Esophagus muscularis mucosa (tissue), 4 donors: ENCODE data around the gene SASS6. TPM values are rescaled to one million over a fixed set of nuclear protein-coding genes. Genes with fewer than 3 reads are reported as not detected.

Experiments used
- DNase-seq: peaks from one replicate; pipeline ENCODE4 v3.0.0-alpha.2; 2017; ENCODE audit errors: extremely low spot score
- H3K27ac ChIP-seq, 4 donors: fragments of 200-600 bp; sonication (generic); replicated peaks in 1 of 4; 1 replicate in 3 of 4; 2 replicates in 1 of 4; pipeline ENCODE4 v1.5.1; 2016 to 2019; ENCODE audit warnings: mild to moderate bottlenecking in 1 of 4
- H3K27me3 ChIP-seq, 4 donors: fragments of 200-600 bp; sonication (generic); one replicate each; pipeline versions ENCODE4 v1.5.1 to v1.6.0; 2016 to 2019
- H3K36me3 ChIP-seq, 4 donors: fragments of 200-600 bp; sonication (generic); one replicate each; pipeline ENCODE4 v1.5.1; 2016 to 2019
- H3K4me1 ChIP-seq, 4 donors: fragments of 200-600 bp; sonication (generic); one replicate each; pipeline ENCODE4 v1.5.1; 2016 to 2019
- H3K4me3 ChIP-seq, 4 donors: fragments of 200-600 bp; sonication (generic); 1 replicate in 2 of 4; 2 replicates in 2 of 4; pipeline ENCODE4 v1.5.1; 2016 to 2019; ENCODE audit warnings: mild to moderate bottlenecking in 4 of 4, moderate library complexity in 1 of 4
- H3K9me3 ChIP-seq, 4 donors: fragments of 200-600 bp; sonication (generic); 1 replicate in 3 of 4; 2 replicates in 1 of 4; pipeline ENCODE4 v1.5.1; 2016 to 2019
- EP300 ChIP-seq: sonication (generic); formaldehyde crosslinking; IDR thresholded peaks from one replicate; pipeline ENCODE4 v1.6.1; 2017; ENCODE audit warnings: antibody characterized with exemption
- POLR2A ChIP-seq: fragments of 450-650 bp; IDR thresholded peaks from one replicate; pipeline ENCODE4 v1.6.1; 2017; ENCODE audit warnings: antibody characterized with exemption, moderate library complexity, mild to moderate bottlenecking, low read depth
- POLR2AphosphoS5 ChIP-seq, 2 donors: sonication (generic); formaldehyde crosslinking; IDR thresholded peaks; one replicate each; pipeline ENCODE4 v1.6.1; 2017; ENCODE audit warnings: antibody characterized with exemption in 2 of 2
- WGBS: methylation state at CpG from one replicate; pipeline ENCODE4 v1.1.5; 2018; 5-methylcytosine and 5-hydroxymethylcytosine counted together
- intact Hi-C: fragments of 100-400 bp; cut with DNase I; formaldehyde crosslinking; loops from one replicate; pipeline ENCODE4 v1.15.1; 2023
- total RNA-seq, 4 donors: library from RNA; depleted of rRNA; stranded (reverse); fragments of >200 nt; gene quantifications; one replicate each; pipeline versions ENCODE4 v1.1.0 to v1.2.1, GENCODE V29; 2016
- TF ChIP-seq, protein P1 (sequence below), 3 experiments: fragments of 200-600 bp in 2 of 3; fragments of 450-650 bp in 1 of 3; sonication (generic) in 2 of 3; IDR thresholded peaks; one replicate each; pipeline ENCODE4 v1.5.1; 2017 to 2019; ENCODE audit warnings: antibody characterized with exemption in 3 of 3, mild to moderate bottlenecking in 2 of 3, moderate library complexity in 1 of 3

The SASS6 gene
- total RNA-seq, 4 donors from 2014 or later, result 1.2 to 3.0 (median 2.4) TPM

DNA sequence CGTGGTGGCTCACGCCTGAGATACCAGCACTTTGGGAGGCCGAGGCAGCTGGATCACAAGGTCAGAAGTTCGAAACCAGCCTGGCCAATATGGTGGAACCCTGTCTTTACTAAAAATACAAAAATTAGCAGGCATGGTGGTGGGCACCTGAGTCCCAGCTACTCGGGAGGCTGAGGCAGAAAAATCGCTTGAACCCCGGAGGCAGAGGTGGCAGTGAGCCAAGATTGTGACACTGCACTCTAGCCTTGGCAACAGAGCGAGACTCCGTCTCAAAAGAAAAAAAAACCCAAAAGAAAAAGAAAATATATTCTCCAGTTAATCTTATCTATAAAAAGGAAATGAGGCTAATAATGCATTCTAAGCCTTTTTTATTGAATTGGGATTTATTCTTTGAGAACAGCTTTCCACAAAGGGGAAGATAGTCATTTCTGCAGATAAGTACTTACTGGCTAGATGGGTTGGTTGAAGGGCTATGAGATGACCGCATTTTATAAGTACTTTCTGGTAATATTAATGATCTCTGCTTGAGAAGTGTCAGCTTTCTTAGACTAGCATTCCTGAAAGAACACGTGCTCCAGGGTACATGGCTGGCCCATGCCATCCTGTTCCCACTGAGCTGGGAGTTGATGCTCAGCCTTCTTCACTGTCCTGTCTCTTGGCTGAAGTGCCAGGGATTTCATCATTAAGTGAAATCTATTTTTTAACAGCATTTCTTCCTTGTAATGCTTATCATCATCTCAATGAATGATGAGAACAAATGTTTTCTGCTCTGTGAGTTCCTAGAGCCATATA, 57.9 kb downstream of the SASS6 start:
- no peak overlapping the region for H3K4me3 ChIP-seq
- H3K27ac ChIP-seq, result no peak overlapping the region
- H3K4me1 ChIP-seq, result peaks cover 0 to 6% (median 0%) of the 10 kb centered on the region in 4 donors
- intact Hi-C loops, result no loop called here
- H3K9me3 ChIP-seq, result no peaks in the 10 kb centered on the region
- peaks cover 11 to 89% (median 63%) of the 10 kb centered on the region in 4 donors for H3K36me3 ChIP-seq
- DNase-seq, result no peak
- H3K27me3 ChIP-seq, result no peaks in the 10 kb centered on the region
- 90% methylated on average over 11 of the region's 11 CpGs for WGBS
- TF ChIP-seq EP300 (no peak), POLR2AphosphoS5 (IDR thresholded peaks at IDR 0.05) (no peak), POLR2A (no peak)
- TF ChIP-seq, protein P1, sequence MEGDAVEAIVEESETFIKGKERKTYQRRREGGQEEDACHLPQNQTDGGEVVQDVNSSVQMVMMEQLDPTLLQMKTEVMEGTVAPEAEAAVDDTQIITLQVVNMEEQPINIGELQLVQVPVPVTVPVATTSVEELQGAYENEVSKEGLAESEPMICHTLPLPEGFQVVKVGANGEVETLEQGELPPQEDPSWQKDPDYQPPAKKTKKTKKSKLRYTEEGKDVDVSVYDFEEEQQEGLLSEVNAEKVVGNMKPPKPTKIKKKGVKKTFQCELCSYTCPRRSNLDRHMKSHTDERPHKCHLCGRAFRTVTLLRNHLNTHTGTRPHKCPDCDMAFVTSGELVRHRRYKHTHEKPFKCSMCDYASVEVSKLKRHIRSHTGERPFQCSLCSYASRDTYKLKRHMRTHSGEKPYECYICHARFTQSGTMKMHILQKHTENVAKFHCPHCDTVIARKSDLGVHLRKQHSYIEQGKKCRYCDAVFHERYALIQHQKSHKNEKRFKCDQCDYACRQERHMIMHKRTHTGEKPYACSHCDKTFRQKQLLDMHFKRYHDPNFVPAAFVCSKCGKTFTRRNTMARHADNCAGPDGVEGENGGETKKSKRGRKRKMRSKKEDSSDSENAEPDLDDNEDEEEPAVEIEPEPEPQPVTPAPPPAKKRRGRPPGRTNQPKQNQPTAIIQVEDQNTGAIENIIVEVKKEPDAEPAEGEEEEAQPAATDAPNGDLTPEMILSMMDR (IDR thresholded peaks at IDR 0.05), result no peak

DNA sequence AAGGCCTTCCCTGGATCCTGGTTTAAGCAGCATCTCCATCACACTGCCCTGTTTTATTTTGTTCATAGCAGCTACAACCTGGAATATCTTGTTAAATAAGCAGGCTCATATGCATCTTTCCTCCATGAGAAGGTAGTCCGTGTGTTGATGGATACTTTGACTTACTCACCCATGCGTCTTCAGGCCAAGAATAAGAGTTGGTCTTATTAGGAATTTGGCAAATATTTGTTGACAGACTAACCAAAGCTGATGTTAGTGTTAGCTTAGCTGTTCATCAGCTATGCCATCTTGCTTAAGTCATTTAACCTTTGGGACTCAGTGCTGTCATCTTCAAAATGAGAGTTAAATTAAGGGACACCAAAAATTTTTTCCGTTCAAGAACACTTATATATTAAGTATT, 59.2 kb downstream of the SASS6 start:
- Histone ChIP-seq H3K4me1 (peaks cover 0 to 6% (median 0%) of the 10 kb centered on the region in 4 donors), H3K27ac (no peak overlapping the region), H3K9me3 (no peaks in the 10 kb centered on the region), H3K36me3 (peaks cover 17 to 89% (median 63%) of the 10 kb centered on the region in 4 donors), H3K27me3 (no peaks in the 10 kb centered on the region), H3K4me3 (no peak overlapping the region)
- no peak for DNase-seq
- intact Hi-C loops, result no loop called here
- 97% methylated on average over 3 of the region's 3 CpGs for WGBS
- TF ChIP-seq POLR2A (no peak), EP300 (no peak), POLR2AphosphoS5 (IDR thresholded peaks at IDR 0.05) (no peak)
- TF ChIP-seq, protein P1 (IDR thresholded peaks at IDR 0.05), result no peak

DNA sequence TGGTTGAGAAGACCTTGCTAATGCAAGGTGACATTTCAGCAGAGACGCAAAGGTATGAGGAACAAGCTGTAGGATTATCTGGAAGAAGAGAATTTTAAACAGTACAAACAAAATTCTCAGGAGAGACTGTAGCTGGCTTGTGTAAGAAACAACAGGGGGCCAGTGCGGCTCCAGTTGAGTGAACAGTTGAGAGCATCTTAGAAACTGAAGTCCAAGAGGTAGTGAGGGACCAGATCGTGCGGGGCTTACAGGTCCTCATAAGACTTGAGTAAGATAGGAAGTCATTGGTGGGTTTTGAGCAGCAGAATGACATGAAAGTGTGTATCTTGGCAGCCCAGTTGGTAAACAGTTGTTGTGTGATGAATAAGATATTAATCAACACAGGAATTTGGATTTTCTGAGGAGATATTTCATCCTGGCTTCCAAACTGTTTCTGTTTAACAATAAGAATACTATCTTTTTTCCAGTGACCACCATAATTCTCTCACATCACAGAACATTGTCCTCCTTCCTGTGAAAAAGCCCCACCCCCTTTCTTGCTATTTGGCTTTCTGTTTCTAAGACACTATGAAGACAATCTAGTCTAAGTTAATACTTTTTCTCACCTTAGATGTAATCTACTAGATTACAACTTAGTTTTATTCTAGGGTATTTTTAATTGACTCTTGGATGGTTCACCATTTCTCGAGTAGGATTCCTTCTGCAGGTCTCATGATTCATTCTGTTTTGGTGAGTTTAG, 62.4 kb downstream of the SASS6 start:
- H3K36me3 ChIP-seq, result peaks cover 30 to 92% (median 72%) of the 10 kb centered on the region in 4 donors
- no peak for DNase-seq
- intact Hi-C loops, result no loop called here
- no peak overlapping the region for H3K27ac ChIP-seq
- H3K4me1 ChIP-seq, result peaks cover 0 to 10% (median 2%) of the 10 kb centered on the region in 4 donors
- over 99% methylated on average over 5 of the region's 5 CpGs for WGBS
- no peaks in the 10 kb centered on the region for H3K9me3 ChIP-seq
- TF ChIP-seq POLR2A, result no peak
- TF ChIP-seq, protein P1 (IDR thresholded peaks at IDR 0.05), result no peak
- no peak overlapping the region for H3K4me3 ChIP-seq
- H3K27me3 ChIP-seq, result no peaks in the 10 kb centered on the region

DNA sequence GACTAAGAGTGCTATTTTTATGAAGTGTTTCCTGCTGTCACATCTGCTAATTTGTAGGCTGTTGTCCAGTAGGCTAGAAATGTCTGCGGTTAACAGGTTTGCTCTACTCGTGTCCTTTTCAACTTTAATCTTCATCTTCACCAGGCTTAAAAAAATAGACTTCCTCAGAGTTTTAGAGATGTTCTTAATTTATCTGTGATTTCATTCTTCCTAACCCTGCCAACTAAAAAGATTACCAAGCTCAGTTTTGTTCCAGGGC, 66.8 kb downstream of the SASS6 start:
- no peaks in the 10 kb centered on the region for H3K27me3 ChIP-seq
- no peak for TF ChIP-seq POLR2A
- TF ChIP-seq, protein P1 (IDR thresholded peaks at IDR 0.05), result no peak
- TF ChIP-seq POLR2AphosphoS5 (IDR thresholded peaks at IDR 0.05), result no peak
- TF ChIP-seq EP300, result no peak
- no peaks in the 10 kb centered on the region for H3K9me3 ChIP-seq
- no peak for DNase-seq
- no peak overlapping the region for H3K27ac ChIP-seq
- peaks cover 3 to 12% (median 6%) of the 10 kb centered on the region in 4 donors for H3K4me1 ChIP-seq
- H3K36me3 ChIP-seq, result peaks cover 37 to 85% (median 76%) of the 10 kb centered on the region in 4 donors
- no peak overlapping the region for H3K4me3 ChIP-seq
- intact Hi-C loops, result no loop called here
- 90% methylated on average over 2 of the region's 2 CpGs for WGBS
